ENCODE measurements around the gene HYOU1. TPM values are rescaled to one million over a fixed set of nuclear protein-coding genes. Genes with fewer than 3 reads are reported as not detected.
A peak's percentile ranks its signal among the peaks of the same experiment; 100 is the strongest.

The HYOU1 gene
- total and polyA plus RNA-seq, 2 experiments from 2014 or later, result 48.2 to 229 TPM

GRCh38 chr11:119094816-119095065 is 37.7 kb upstream of the HYOU1 start:
- Histone ChIP-seq H3K36me3 (ENCODE audit: insufficient read depth) (peaks cover 19% of the 10 kb centered on the region), H2AFZ (no peak overlapping the region), H3K4me1 (ENCODE audit: insufficient read depth) (peaks cover 14% of the 10 kb centered on the region; the same call in 1 of the 2 replicates), H3F3A (replicated peaks; ENCODE audit: low read depth) (peaks cover 40% of the 10 kb centered on the region), H3K79me2 (replicated peaks; ENCODE audit: insufficient read depth) (peaks cover 36% of the 10 kb centered on the region), H3K9me2 (ENCODE audit: insufficient read depth) (no peaks in the 10 kb centered on the region), H3K4me2 (peak overlapping the region; percentile 100), H3K4me3 (peak overlapping the region; percentile 96), H3K27ac (ENCODE audit: low read depth) (peak overlapping the region; percentile 13), H4K20me1 (replicated peaks; ENCODE audit: insufficient read depth) (peaks cover 29% of the 10 kb centered on the region; the same call in 1 of the 2 replicates), H3K27me3 (ENCODE audit: insufficient read depth) (no peaks in the 10 kb centered on the region)
- Mint-ChIP-seq H3K27ac (peak overlapping the region; percentile 98), H3K36me3 (ENCODE audit: low read depth) (peaks cover 77% of the 10 kb centered on the region), H3K27me3 (ENCODE audit: insufficient read depth, low read depth, poor library complexity) (peaks cover 27% of the 10 kb centered on the region), H3K4me1 (peaks cover 10% of the 10 kb centered on the region), H3K4me3 (peak overlapping the region; percentile 96), H3K9me3 (no peaks in the 10 kb centered on the region; the same call in 2 of the 3 replicates)
- TF ChIP-seq, protein P1, sequence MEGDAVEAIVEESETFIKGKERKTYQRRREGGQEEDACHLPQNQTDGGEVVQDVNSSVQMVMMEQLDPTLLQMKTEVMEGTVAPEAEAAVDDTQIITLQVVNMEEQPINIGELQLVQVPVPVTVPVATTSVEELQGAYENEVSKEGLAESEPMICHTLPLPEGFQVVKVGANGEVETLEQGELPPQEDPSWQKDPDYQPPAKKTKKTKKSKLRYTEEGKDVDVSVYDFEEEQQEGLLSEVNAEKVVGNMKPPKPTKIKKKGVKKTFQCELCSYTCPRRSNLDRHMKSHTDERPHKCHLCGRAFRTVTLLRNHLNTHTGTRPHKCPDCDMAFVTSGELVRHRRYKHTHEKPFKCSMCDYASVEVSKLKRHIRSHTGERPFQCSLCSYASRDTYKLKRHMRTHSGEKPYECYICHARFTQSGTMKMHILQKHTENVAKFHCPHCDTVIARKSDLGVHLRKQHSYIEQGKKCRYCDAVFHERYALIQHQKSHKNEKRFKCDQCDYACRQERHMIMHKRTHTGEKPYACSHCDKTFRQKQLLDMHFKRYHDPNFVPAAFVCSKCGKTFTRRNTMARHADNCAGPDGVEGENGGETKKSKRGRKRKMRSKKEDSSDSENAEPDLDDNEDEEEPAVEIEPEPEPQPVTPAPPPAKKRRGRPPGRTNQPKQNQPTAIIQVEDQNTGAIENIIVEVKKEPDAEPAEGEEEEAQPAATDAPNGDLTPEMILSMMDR (conservative IDR thresholded peaks at IDR 0.05; ENCODE audit: low read depth in 2 of 2), result peak; percentile 48 to 73; a peak in 3 of 4 replicates
- TF ChIP-seq, protein P2, sequence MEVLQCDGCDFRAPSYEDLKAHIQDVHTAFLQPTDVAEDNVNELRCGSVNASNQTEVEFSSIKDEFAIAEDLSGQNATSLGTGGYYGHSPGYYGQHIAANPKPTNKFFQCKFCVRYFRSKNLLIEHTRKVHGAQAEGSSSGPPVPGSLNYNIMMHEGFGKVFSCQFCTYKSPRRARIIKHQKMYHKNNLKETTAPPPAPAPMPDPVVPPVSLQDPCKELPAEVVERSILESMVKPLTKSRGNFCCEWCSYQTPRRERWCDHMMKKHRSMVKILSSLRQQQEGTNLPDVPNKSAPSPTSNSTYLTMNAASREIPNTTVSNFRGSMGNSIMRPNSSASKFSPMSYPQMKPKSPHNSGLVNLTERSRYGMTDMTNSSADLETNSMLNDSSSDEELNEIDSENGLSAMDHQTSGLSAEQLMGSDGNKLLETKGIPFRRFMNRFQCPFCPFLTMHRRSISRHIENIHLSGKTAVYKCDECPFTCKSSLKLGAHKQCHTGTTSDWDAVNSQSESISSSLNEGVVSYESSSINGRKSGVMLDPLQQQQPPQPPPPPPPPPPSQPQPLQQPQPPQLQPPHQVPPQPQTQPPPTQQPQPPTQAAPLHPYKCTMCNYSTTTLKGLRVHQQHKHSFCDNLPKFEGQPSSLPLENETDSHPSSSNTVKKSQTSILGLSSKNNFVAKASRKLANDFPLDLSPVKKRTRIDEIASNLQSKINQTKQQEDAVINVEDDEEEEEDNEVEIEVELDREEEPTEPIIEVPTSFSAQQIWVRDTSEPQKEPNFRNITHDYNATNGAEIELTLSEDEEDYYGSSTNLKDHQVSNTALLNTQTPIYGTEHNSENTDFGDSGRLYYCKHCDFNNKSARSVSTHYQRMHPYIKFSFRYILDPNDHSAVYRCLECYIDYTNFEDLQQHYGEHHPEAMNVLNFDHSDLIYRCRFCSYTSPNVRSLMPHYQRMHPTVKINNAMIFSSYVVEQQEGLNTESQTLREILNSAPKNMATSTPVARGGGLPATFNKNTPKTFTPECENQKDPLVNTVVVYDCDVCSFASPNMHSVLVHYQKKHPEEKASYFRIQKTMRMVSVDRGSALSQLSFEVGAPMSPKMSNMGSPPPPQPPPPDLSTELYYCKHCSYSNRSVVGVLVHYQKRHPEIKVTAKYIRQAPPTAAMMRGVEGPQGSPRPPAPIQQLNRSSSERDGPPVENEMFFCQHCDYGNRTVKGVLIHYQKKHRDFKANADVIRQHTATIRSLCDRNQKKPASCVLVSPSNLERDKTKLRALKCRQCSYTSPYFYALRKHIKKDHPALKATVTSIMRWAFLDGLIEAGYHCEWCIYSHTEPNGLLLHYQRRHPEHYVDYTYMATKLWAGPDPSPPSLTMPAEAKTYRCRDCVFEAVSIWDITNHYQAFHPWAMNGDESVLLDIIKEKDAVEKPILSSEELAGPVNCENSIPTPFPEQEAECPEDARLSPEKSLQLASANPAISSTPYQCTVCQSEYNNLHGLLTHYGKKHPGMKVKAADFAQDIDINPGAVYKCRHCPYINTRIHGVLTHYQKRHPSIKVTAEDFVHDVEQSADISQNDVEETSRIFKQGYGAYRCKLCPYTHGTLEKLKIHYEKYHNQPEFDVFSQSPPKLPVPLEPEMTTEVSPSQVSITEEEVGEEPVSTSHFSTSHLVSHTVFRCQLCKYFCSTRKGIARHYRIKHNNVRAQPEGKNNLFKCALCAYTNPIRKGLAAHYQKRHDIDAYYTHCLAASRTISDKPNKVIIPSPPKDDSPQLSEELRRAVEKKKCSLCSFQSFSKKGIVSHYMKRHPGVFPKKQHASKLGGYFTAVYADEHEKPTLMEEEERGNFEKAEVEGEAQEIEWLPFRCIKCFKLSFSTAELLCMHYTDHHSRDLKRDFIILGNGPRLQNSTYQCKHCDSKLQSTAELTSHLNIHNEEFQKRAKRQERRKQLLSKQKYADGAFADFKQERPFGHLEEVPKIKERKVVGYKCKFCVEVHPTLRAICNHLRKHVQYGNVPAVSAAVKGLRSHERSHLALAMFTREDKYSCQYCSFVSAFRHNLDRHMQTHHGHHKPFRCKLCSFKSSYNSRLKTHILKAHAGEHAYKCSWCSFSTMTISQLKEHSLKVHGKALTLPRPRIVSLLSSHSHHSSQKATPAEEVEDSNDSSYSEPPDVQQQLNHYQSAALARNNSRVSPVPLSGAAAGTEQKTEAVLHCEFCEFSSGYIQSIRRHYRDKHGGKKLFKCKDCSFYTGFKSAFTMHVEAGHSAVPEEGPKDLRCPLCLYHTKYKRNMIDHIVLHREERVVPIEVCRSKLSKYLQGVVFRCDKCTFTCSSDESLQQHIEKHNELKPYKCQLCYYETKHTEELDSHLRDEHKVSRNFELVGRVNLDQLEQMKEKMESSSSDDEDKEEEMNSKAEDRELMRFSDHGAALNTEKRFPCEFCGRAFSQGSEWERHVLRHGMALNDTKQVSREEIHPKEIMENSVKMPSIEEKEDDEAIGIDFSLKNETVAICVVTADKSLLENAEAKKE (CRISPR knock-in tag; IDR thresholded peaks at IDR 0.05), result no peak
- peak; percentile 68 for DNase-seq (ENCODE audit: low spot score)
- ATAC-seq, result peak; percentile 75
